Esophagus muscularis mucosa (tissue), 4 donors: ENCODE data around the gene ZNF789.

ENCODE experiments used
- CTCF ChIP-seq, 3 experiments: fragments of 200-600 bp in 2 of 3; fragments of 450-650 bp in 1 of 3; sonication (generic) in 2 of 3; IDR thresholded peaks; one replicate each; pipeline ENCODE4 v1.5.1; 2017 to 2019; ENCODE audit warnings: antibody characterized with exemption in 3 of 3, mild to moderate bottlenecking in 2 of 3, moderate library complexity in 1 of 3
- EP300 ChIP-seq: sonication (generic); formaldehyde crosslinking; IDR thresholded peaks from one replicate; pipeline ENCODE4 v1.6.1; 2017; ENCODE audit warnings: antibody characterized with exemption
- POLR2A ChIP-seq: fragments of 450-650 bp; IDR thresholded peaks from one replicate; pipeline ENCODE4 v1.6.1; 2017; ENCODE audit warnings: antibody characterized with exemption, moderate library complexity, mild to moderate bottlenecking, low read depth
- POLR2AphosphoS5 ChIP-seq, 2 donors: sonication (generic); formaldehyde crosslinking; IDR thresholded peaks; one replicate each; pipeline ENCODE4 v1.6.1; 2017; ENCODE audit warnings: antibody characterized with exemption in 2 of 2

- no peak for TF ChIP-seq CTCF (IDR thresholded peaks at IDR 0.05)
- TF ChIP-seq EP300: no peak
- TF ChIP-seq POLR2AphosphoS5 (IDR thresholded peaks at IDR 0.05): no peak
- TF ChIP-seq POLR2A: no peak
Observed at GRCh38 chr7:99437946-99438572, 34.6 kb upstream of the ZNF789 start.
